ENCODE results near the gene CCNK. TPM values are rescaled to one million over a fixed set of nuclear protein-coding genes. Genes with fewer than 3 reads are reported as not detected.

The CCNK gene
- polyA plus RNA-seq, 2 of the 4 experiments (the other 2 are of a cell fraction) = 22.7 to 46.6 TPM

GRCh38 chr14:99524091-99524661 lies 43.0 kb downstream of the CCNK start:
- Histone ChIP-seq H3K9me3 (no peaks in the 10 kb centered on the region), H3K4me1 (peaks cover 57% of the 10 kb centered on the region), H3K4me2 (peak overlapping the region; percentile 84), H3K4me3 (no peak overlapping the region), H3K27ac (peak overlapping the region; percentile 77 to 90)
- ATAC-seq = no peak
- POLR2A ChIA-PET = no interaction called here
- no peak for DNase-seq (ENCODE audit: low read depth in 1 of 2, low spot score in 1 of 2)
- no peak for FAIRE-seq
- WGBS (ENCODE audit: missing lambda C conversion rate) = 81% methylated on average over 16 of the region's 16 CpGs
- CTCF ChIA-PET = interaction anchor here (0.8 to 8.7 kb wide), 27 partner anchors 10 to 132 kb away, joined by 3 to 105 read pairs (median 7); no protein-coding TSS in a partner anchor
- TF ChIP-seq MAX (IDR thresholded peaks at IDR 0.05) (0 out of 2 replicates have a peak, but pooled peaks have one; percentile 6), HOXA7 (CRISPR knock-in tag; IDR thresholded peaks at IDR 0.05) (no peak), FOSL2 (IDR thresholded peaks at IDR 0.05) (no peak), FOSL2 (CRISPR knock-in tag; IDR thresholded peaks at IDR 0.05) (no peak)

- no peak overlapping the region for H3K4me3 ChIP-seq
- 37% methylated on average over 8 of the region's 17 CpGs for WGBS (ENCODE audit: missing lambda C conversion rate)
- POLR2A ChIA-PET = no interaction called here
- peak overlapping the region; percentile 62 to 90; a peak in 5 of 6 replicates for H3K27ac ChIP-seq
- FAIRE-seq (no peak), DNase-seq (ENCODE audit: low read depth in 1 of 2, low spot score in 1 of 2) (peak; percentile 62 to 64), ATAC-seq (peak; percentile 62 to 81)
- CTCF ChIA-PET = interaction anchor here (0.7 to 8.7 kb wide), 29 partner anchors 9 to 422 kb away, joined by 3 to 105 read pairs (median 6); no protein-coding TSS in a partner anchor
- H3K4me1 ChIP-seq = peaks cover 57% of the 10 kb centered on the region
- no peaks in the 10 kb centered on the region for H3K9me3 ChIP-seq
- H3K4me2 ChIP-seq = peak overlapping the region; percentile 84
- no peak for TF ChIP-seq FOSB (CRISPR knock-in tag; IDR thresholded peaks at IDR 0.05)
- peak; percentile 70 for TF ChIP-seq SMC3 (IDR thresholded peaks at IDR 0.05)
- no peak for TF ChIP-seq TFCP2L1 (CRISPR knock-in tag; IDR thresholded peaks at IDR 0.05)
- TF ChIP-seq RNF2 (IDR thresholded peaks at IDR 0.05; ENCODE audit: borderline replicate concordance, low read depth) = no peak
- TF ChIP-seq MAFK (IDR thresholded peaks at IDR 0.05; ENCODE audit: partially characterized antibody) = no peak
- TF ChIP-seq REST (IDR thresholded peaks at IDR 0.05) = no peak
- TF ChIP-seq TP53 (CRISPR knock-in tag; IDR thresholded peaks at IDR 0.05) = no peak
- no peak for TF ChIP-seq PHF8 (IDR thresholded peaks at IDR 0.05; ENCODE audit: borderline replicate concordance, low read depth)
- no peak for TF ChIP-seq CHD2 (IDR thresholded peaks at IDR 0.05; ENCODE audit: low read length, partially characterized antibody)
- no peak for TF ChIP-seq ZC3H11A (IDR thresholded peaks at IDR 0.05)
- 0 out of 2 replicates have a peak, but pooled peaks have one; percentile 28 for TF ChIP-seq MAX (IDR thresholded peaks at IDR 0.05)
- no peak for TF ChIP-seq RARB (CRISPR knock-in tag; IDR thresholded peaks at IDR 0.05)
- TF ChIP-seq NPAS2 (CRISPR knock-in tag; IDR thresholded peaks at IDR 0.05; ENCODE audit: borderline replicate concordance) = no peak
- TF ChIP-seq HES2 (IDR thresholded peaks at IDR 0.05) = no peak
- no peak for TF ChIP-seq JUN (IDR thresholded peaks at IDR 0.05)
- no peak for TF ChIP-seq EHF (CRISPR knock-in tag; IDR thresholded peaks at IDR 0.05)
- no peak for TF ChIP-seq NR3C1 (IDR thresholded peaks at IDR 0.05)
- no peak for TF ChIP-seq MYC (IDR thresholded peaks at IDR 0.05; ENCODE audit: borderline replicate concordance, low read length)
- no peak for TF ChIP-seq EHMT2 (IDR thresholded peaks at IDR 0.05; ENCODE audit: low read depth)
- no peak for TF ChIP-seq EP300 (IDR thresholded peaks at IDR 0.05)
- TF ChIP-seq BCL3 (IDR thresholded peaks at IDR 0.05) = no peak
- peak; percentile 55 for TF ChIP-seq CTCF (IDR thresholded peaks at IDR 0.05)
- TF ChIP-seq POLR2A (IDR thresholded peaks at IDR 0.05; ENCODE audit: low read length) = no peak
- TF ChIP-seq ELK1 (IDR thresholded peaks at IDR 0.05; ENCODE audit: low read depth, low read length) = no peak
- TF ChIP-seq KDM1A (IDR thresholded peaks at IDR 0.05; ENCODE audit: low read depth) = no peak
Measured at GRCh38 chr14:99524804-99525698, 43.8 kb downstream of the CCNK start.
